ENCODE results near the gene ASTN2. TPM values are rescaled to one million over a fixed set of nuclear protein-coding genes. Genes with fewer than 3 reads are reported as not detected.

Gene ASTN2
- total RNA-seq, 4 donors from 2014 or later, result 0.97 to 4.7 (median 3.0) TPM

DNA sequence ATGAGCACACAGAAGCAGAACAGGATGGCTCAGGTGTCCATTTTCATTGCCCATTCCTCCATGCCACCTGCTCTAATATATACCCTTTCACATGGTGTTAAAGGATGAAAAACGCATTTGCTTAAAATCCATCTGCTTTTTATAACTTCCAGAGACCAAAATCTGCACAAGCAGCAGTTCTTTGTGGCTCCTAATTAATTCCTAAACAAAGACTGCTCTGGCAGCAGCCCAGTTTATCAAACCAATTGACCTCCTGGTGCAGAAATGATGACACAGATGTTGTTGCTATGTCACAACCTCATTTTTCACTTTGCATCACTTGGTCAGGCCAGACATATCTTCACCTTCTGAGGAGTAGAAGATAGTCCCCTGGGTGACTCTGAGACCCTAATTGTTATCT lies 141.2 kb downstream of the ASTN2 start:
- TF ChIP-seq, protein P1, sequence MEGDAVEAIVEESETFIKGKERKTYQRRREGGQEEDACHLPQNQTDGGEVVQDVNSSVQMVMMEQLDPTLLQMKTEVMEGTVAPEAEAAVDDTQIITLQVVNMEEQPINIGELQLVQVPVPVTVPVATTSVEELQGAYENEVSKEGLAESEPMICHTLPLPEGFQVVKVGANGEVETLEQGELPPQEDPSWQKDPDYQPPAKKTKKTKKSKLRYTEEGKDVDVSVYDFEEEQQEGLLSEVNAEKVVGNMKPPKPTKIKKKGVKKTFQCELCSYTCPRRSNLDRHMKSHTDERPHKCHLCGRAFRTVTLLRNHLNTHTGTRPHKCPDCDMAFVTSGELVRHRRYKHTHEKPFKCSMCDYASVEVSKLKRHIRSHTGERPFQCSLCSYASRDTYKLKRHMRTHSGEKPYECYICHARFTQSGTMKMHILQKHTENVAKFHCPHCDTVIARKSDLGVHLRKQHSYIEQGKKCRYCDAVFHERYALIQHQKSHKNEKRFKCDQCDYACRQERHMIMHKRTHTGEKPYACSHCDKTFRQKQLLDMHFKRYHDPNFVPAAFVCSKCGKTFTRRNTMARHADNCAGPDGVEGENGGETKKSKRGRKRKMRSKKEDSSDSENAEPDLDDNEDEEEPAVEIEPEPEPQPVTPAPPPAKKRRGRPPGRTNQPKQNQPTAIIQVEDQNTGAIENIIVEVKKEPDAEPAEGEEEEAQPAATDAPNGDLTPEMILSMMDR (IDR thresholded peaks at IDR 0.05), result no peak
- TF ChIP-seq POLR2A (IDR thresholded peaks at IDR 0.05), result no peak
- WGBS, 2 donors, result 50 to 77% methylated on average over 1 of the region's 1 CpG
- intact Hi-C loops (cut with DNase I; ENCODE audit: low total_unique reads), result no loop called here
- DNase-seq (ENCODE audit: low spot score in 2 of 2), result no peak
- no peak overlapping the region for H3K4me3 ChIP-seq (ENCODE audit: low read depth, poor library complexity, severe bottlenecking)

DNA sequence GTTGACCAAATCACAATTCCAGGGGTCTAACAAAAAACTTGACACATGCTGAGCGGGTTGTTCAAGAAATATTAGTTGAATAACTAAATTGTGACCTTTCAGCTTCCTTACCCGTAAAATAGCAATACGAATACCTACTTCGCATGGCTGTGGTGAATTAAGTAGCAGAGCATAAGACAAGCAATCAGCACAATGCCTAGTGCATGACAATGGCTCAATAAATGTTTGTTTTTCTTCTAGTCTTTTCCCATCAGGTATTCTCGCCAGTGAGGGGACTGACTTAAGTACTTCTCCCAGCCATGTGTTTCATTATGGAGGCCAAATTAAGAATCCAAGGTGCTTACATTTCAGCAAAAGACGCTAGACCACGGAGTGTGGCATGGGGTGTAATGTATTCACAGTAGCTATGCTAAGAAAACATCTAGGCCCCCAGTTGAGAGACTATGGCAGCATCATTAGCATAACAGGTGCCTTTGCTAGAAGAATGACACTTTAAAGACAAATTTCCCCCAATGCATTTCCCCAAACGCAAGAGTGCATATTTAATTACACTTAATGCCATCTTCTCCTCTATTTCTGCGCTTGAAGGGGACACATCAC lies 145.9 kb downstream of the ASTN2 start:
- intact Hi-C loops (cut with DNase I; ENCODE audit: low total_unique reads), result no loop called here
- no peak for DNase-seq (ENCODE audit: low spot score in 2 of 2)
- TF ChIP-seq, protein P1 (IDR thresholded peaks at IDR 0.05), result no peak
- no peak for TF ChIP-seq POLR2A (IDR thresholded peaks at IDR 0.05)
- 70 to 89% methylated on average over 9 of the region's 9 CpGs for WGBS, 2 donors
- H3K4me3 ChIP-seq (ENCODE audit: low read depth, poor library complexity, severe bottlenecking), result no peak overlapping the region

DNA sequence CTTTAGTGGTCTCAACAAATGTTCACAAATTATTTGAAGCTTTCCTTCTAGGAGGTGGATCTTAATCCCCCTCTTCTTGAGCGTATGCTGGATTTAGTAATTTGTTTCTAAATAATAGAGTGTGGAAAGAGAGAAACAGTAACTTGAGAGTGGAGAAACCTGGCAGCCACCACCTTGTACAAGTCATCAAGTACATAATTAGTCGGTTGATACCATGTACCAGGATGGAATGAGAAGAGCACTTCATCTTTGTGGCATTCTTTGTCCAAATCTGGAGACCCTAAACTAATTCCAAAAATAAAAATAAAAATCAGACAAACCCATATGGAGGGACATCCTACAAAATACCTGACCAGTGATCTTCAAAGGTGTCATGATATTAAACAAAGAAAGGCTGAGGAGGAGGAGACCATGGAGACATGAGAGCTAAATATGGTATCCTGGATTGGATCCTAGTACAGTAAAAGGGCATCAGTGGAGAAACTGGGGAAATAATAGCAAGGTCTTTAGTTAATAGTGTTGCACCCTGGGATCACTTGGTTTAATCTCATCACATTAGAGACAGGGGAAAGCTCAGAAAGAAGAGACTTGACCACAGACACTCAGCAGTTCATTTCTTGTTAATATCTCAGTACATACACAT lies 147.9 kb downstream of the ASTN2 start:
- TF ChIP-seq POLR2A (IDR thresholded peaks at IDR 0.05), result no peak
- TF ChIP-seq, protein P1 (IDR thresholded peaks at IDR 0.05), result no peak
- no peak overlapping the region for H3K4me3 ChIP-seq (ENCODE audit: low read depth, poor library complexity, severe bottlenecking)
- WGBS, 2 donors, result 83 to 91% methylated on average over 2 of the region's 2 CpGs
- intact Hi-C loops (cut with DNase I; ENCODE audit: low total_unique reads), result no loop called here
- DNase-seq (ENCODE audit: low spot score in 2 of 2), result no peak

DNA sequence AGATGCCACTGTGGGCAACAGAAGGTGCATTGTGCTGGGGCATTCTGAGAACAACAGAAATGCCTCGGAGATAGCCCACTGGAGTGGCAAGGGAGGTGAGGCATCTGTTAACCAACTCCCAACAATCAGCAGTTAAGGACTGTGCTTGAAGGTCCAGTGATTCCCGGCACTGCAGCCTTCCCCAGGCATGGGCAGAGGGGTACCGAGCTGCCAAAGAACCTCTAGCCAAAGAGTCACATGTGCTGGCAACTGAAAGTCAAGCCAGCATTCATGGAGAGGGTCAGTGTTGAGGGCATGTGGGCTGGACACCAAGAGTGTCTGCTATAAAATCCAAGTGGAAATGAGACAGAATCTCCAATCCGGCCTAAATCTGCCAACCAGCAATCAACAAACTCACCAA lies 149.6 kb downstream of the ASTN2 start:
- intact Hi-C loops (cut with DNase I; ENCODE audit: low total_unique reads), result no loop called here
- 79 to 86% methylated on average over 4 of the region's 4 CpGs for WGBS, 2 donors
- DNase-seq (ENCODE audit: low spot score in 2 of 2), result no peak
- H3K4me3 ChIP-seq (ENCODE audit: low read depth, poor library complexity, severe bottlenecking), result no peak overlapping the region
- TF ChIP-seq POLR2A (IDR thresholded peaks at IDR 0.05), result no peak

DNA sequence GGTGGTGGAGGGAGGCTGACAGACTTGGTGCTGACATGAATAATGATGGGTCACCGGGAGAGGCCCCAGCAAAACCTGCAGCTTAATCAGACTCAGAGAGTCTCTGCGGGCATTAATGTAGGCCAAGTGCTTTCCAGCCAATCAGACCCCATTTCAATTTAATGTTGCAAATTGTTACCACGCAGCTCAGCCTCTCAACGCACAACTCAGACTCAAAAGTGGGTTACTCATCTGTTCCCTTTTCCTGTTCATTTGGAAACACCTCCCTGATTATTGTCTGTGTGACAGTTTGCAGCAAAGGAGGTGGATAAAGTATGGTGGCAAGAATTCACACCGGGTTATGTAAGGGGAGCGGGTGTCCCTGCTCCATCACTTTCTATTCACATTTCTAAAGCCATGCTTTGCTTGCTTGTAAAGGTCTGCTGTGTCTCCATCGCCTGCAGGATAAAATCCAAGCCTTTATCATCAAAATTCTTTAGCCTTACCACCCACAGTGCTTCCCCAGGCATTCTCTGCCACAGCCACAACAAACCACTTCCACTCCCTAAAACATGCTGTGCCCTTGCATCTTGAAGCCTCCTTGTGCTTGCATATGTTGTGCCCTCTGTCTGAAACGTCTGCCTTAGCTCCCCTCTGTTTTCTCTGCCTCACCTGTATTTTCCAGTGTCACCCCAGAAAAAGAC lies 156.5 kb downstream of the ASTN2 start:
- no peak for DNase-seq (ENCODE audit: low spot score in 2 of 2)
- intact Hi-C loops (cut with DNase I; ENCODE audit: low total_unique reads), result no loop called here
- TF ChIP-seq, protein P1 (IDR thresholded peaks at IDR 0.05), result no peak
- no peak for TF ChIP-seq POLR2A (IDR thresholded peaks at IDR 0.05)
- no peak overlapping the region for H3K4me3 ChIP-seq (ENCODE audit: low read depth, poor library complexity, severe bottlenecking)
- 62 to 64% methylated on average over 8 of the region's 8 CpGs for WGBS, 2 donors

DNA sequence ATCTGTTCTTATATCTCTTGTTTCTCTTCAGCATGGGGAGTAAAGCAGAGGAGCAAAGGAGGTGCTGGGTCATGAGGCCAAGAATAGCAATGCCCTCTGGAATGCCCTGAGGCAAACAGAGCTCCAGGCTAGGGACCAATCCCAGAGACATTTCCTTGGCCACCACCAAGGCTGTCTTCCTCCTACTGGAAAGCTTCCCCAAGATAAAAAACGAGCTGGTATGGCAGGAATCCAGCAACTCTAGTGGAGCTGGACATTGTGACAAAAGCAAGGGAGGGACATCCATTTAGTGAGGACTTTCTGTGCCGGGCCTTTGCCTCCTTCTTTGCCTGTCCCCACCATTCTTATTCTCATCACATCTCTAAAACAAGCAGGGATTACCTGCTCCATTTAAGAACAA lies 161.6 kb downstream of the ASTN2 start:
- intact Hi-C loops (cut with DNase I; ENCODE audit: low total_unique reads), result no loop called here
- whole genome bisulfite sequencing, 2 donors, result 47 to 54% methylated on average over 2 of the region's 2 CpGs

More for the DNA sequence above, 161.6 kb downstream of the ASTN2 start:
- no peak for TF ChIP-seq POLR2A (IDR thresholded peaks at IDR 0.05)
- TF ChIP-seq, protein P1 (IDR thresholded peaks at IDR 0.05), result no peak
- no peak for DNase-seq (ENCODE audit: low spot score in 2 of 2)
- H3K4me3 ChIP-seq (ENCODE audit: low read depth, poor library complexity, severe bottlenecking), result no peak overlapping the region

All from lower leg skin (tissue), 4 donors.